ENCODE data around the gene BANK1. TPM values are rescaled to one million over a fixed set of nuclear protein-coding genes. Genes with fewer than 3 reads are reported as not detected.
A peak's percentile ranks its signal among the peaks of the same experiment; 100 is the strongest.

The BANK1 gene
- polyA plus RNA-seq, 1 experiment: 0.40 TPM

DNA sequence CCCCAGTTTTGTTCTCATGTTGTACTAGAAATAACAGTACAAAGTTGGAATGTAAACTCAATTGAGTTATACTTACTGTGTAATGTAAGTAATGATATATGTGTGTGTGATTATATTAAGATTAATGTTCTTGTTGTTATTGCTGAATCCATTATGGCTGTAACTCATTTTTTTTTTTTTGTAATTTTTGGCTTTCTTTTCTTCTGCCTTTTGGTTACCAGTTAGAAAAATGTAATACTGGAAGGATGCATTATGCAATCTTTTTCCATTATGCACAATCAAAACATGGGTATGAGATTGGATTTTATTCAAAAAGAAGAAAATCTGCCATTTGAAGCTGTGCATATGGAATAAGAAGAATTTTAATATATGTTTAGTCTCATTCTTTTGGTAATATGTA, 34.0 kb downstream of the BANK1 start:
- Histone ChIP-seq H3K4me3 (ENCODE audit: low read depth, low read length) (no peak overlapping the region), H3K36me3 (ENCODE audit: control insufficient read depth, insufficient read depth, low read length) (no peaks in the 10 kb centered on the region), H3K27me3 (ENCODE audit: control insufficient read depth, insufficient read depth, low read length) (no peaks in the 10 kb centered on the region)
- TF ChIP-seq, protein P1, sequence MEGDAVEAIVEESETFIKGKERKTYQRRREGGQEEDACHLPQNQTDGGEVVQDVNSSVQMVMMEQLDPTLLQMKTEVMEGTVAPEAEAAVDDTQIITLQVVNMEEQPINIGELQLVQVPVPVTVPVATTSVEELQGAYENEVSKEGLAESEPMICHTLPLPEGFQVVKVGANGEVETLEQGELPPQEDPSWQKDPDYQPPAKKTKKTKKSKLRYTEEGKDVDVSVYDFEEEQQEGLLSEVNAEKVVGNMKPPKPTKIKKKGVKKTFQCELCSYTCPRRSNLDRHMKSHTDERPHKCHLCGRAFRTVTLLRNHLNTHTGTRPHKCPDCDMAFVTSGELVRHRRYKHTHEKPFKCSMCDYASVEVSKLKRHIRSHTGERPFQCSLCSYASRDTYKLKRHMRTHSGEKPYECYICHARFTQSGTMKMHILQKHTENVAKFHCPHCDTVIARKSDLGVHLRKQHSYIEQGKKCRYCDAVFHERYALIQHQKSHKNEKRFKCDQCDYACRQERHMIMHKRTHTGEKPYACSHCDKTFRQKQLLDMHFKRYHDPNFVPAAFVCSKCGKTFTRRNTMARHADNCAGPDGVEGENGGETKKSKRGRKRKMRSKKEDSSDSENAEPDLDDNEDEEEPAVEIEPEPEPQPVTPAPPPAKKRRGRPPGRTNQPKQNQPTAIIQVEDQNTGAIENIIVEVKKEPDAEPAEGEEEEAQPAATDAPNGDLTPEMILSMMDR (IDR thresholded peaks at IDR 0.05; ENCODE audit: insufficient read depth, low read depth, low read length): no peak
- ChIA-PET POLR2A (interaction anchor here (0.7 kb wide), 1 partner anchor 87 kb away, joined by 13 read pairs; no protein-coding TSS in a partner anchor), CTCF (no interaction called here)
- DNase-seq (ENCODE audit: low read depth): no peak

DNA sequence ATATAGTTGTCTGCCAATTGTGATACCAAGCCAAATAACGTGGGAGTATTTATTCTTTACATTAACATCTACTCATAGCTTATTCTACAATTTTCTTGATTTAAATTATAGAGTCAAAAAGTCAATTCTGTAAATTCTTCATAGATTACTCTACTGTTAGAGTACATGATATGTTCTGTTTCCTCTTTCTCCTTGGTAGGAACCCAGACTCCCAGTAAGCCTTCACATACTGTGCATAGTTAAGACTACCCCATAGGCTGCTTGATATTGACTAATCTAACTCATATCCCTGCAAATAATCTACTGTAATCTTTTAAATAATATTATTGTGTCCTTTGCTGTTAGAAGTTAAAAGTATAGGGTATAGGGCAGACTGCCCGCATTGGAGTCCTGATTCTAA, 35.4 kb downstream of the BANK1 start:
- H3K27me3 ChIP-seq (ENCODE audit: control insufficient read depth, insufficient read depth, low read length): no peaks in the 10 kb centered on the region
- no peak overlapping the region for H3K4me3 ChIP-seq (ENCODE audit: low read depth, low read length)
- ChIA-PET POLR2A (no interaction called here), CTCF (no interaction called here)
- TF ChIP-seq, protein P1 (IDR thresholded peaks at IDR 0.05; ENCODE audit: insufficient read depth, low read depth, low read length): no peak
- H3K36me3 ChIP-seq (ENCODE audit: control insufficient read depth, insufficient read depth, low read length): no peaks in the 10 kb centered on the region
- no peak for DNase-seq (ENCODE audit: low read depth)

DNA sequence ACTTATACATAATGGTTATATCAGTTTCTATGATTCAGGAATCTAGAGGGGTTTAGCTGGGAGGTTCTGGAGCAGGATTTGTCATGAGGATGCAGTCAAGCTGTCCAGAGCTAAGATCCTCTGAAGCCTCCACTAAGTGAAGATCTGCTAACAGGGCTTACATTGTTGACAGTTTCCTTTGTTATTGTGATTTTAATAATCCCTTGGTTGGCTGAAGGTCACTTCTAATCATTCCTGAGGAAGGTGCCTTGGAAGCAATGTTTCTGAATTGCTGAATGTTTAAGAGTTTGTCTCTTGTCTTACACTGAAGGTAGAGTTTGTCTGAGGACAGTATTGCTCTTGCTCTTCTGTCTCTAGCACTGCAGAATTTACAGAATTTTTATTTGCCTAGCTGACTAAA, 41.3 kb downstream of the BANK1 start:
- CTCF ChIA-PET: interaction anchor here (0.7 to 0.8 kb wide), 2 partner anchors 103 to 648 kb away, joined by 3 read pairs; no protein-coding TSS in a partner anchor
- POLR2A ChIA-PET: no interaction called here

DNA sequence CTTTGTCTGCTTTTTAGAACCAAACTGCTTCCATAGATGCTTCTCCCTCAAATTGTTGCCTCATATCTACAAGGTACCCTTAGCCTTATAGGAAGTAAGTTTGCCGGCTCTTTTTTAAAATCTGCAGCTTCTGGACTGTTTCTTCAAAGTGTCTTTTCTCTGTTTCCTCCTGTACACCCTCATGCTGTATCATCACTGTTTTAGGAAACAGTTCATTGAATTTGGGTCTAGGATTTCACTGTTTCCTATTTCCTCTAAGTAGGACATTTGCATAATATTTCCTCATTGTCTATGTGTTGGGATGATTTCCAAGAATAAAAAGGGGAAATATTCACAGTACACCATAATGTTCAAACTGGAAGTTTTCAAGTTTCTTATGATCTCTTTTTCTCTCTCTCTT, 43.0 kb downstream of the BANK1 start:
- Histone ChIP-seq H3K4me3 (ENCODE audit: low read depth, low read length) (no peak overlapping the region), H3K36me3 (ENCODE audit: control insufficient read depth, insufficient read depth, low read length) (no peaks in the 10 kb centered on the region), H3K27me3 (ENCODE audit: control insufficient read depth, insufficient read depth, low read length) (no peaks in the 10 kb centered on the region)
- CTCF ChIA-PET: no interaction called here
- TF ChIP-seq, protein P1 (IDR thresholded peaks at IDR 0.05; ENCODE audit: insufficient read depth, low read depth, low read length): no peak
- POLR2A ChIA-PET: no interaction called here
- no peak for DNase-seq (ENCODE audit: low read depth)

More for the DNA sequence above, 41.3 kb downstream of the BANK1 start:
- H3K36me3 ChIP-seq (ENCODE audit: control insufficient read depth, insufficient read depth, low read length): no peaks in the 10 kb centered on the region
- DNase-seq (ENCODE audit: low read depth): no peak
- H3K27me3 ChIP-seq (ENCODE audit: control insufficient read depth, insufficient read depth, low read length): no peaks in the 10 kb centered on the region
- TF ChIP-seq, protein P1 (IDR thresholded peaks at IDR 0.05; ENCODE audit: insufficient read depth, low read depth, low read length): no peak
- H3K4me3 ChIP-seq (ENCODE audit: low read depth, low read length): no peak overlapping the region

DNA sequence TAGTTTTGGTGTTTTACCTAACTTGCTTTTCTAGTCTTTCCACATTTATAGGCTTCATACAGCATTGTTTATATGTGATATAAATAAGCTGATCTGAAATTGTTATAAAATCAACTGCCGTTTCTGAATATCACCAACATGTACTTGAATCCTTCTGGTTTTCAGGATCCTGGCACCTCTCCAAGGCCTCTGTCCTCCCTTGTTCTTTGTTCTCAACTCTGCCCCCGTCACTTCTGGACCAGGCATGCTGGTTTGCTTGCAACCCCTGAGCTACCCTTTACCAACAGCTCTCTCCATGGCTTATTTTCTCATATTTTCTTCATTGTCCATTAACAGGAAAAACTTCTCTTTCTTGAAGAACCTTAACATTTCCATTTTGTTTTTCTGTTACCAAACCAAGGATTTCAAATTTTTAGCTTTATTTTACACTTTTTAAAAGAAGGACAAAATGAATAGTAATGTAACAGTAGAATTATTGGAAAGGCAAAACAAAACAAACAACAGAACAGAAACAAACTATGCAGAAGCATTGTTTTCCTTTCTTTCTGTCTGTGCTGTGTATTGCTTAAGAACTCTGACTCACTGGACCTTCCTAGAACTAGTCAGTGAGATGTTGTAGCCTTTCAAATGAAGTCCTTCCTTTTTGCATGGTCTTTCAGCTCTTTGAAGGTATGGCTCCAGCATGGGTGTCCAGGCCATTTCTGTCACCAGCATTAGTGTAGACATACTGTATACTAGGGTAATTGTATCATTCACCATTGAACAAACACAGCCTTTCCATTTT, 44.8 kb downstream of the BANK1 start:
- ChIA-PET CTCF (no interaction called here), POLR2A (no interaction called here)
- Histone ChIP-seq H3K4me3 (ENCODE audit: low read depth, low read length) (no peak overlapping the region), H3K36me3 (ENCODE audit: control insufficient read depth, insufficient read depth, low read length) (no peaks in the 10 kb centered on the region), H3K27me3 (ENCODE audit: control insufficient read depth, insufficient read depth, low read length) (no peaks in the 10 kb centered on the region)
- peak; percentile 15 for DNase-seq (ENCODE audit: low read depth)
- TF ChIP-seq, protein P1 (IDR thresholded peaks at IDR 0.05; ENCODE audit: insufficient read depth, low read depth, low read length): no peak
